ENCODE results near the gene C1orf159. TPM values are rescaled to one million over a fixed set of nuclear protein-coding genes. Genes with fewer than 3 reads are reported as not detected.

C1orf159 gene
- total and polyA plus RNA-seq, 9 of the 15 experiments (the other 6 are each of a cell fraction or from before 2014, with no cell fraction given) = 0.28 to 54.9 (median 10.6) TPM

- TF ChIP-seq MAX (CRISPR knock-in tag; IDR thresholded peaks at IDR 0.05) (no peak), ZNF655 (CRISPR knock-in tag; IDR thresholded peaks at IDR 0.05) (no peak), KLF16 (IDR thresholded peaks at IDR 0.05) (peak; percentile 67; the same call in 1 of the 2 replicates), NBN (IDR thresholded peaks at IDR 0.05; ENCODE audit: low read depth) (no peak), TBP (optimal IDR thresholded peaks at IDR 0.05; ENCODE audit: low read depth, low read length) (no peak), BACH1 (tag; IDR thresholded peaks at IDR 0.05) (no peak), ZNF583 (CRISPR knock-in tag; IDR thresholded peaks at IDR 0.05) (peak; percentile 72; the same call in 1 of the 2 replicates), NR4A1 (CRISPR knock-in tag; IDR thresholded peaks at IDR 0.05) (no peak), NR4A1 (tag; IDR thresholded peaks at IDR 0.05) (peak; percentile 95), HEY1 (CRISPR knock-in tag; IDR thresholded peaks at IDR 0.05; ENCODE audit: borderline replicate concordance) (no peak), EP300 (IDR thresholded peaks at IDR 0.05; ENCODE audit: low read length) (peak; percentile 65; the same call in 1 of the 2 replicates), ZNF398 (CRISPR knock-in tag; IDR thresholded peaks at IDR 0.05) (no peak), ATF7 (IDR thresholded peaks at IDR 0.05) (peak; percentile 81), NFXL1 (CRISPR knock-in tag; IDR thresholded peaks at IDR 0.05) (no peak), EP400 (IDR thresholded peaks at IDR 0.05) (no peak), HNRNPH1 (optimal IDR thresholded peaks at IDR 0.05; ENCODE audit: low read depth, low read length) (no peak), ZFP36 (IDR thresholded peaks at IDR 0.05; ENCODE audit: low read depth, low read length, partially characterized antibody) (no peak), ARID3A (IDR thresholded peaks at IDR 0.05; ENCODE audit: borderline replicate concordance, low read depth, low read length) (0 out of 2 replicates have a peak, but pooled peaks have one; percentile 13), KDM5B (IDR thresholded peaks at IDR 0.05; ENCODE audit: insufficient replicate concordance, low read depth, low read length) (no peak), NFIX (CRISPR knock-in tag; IDR thresholded peaks at IDR 0.05; ENCODE audit: low read depth) (no peak), NFE2L1 (tag; IDR thresholded peaks at IDR 0.05; ENCODE audit: borderline replicate concordance, low read depth) (no peak), MITF (IDR thresholded peaks at IDR 0.05) (no peak), TAL1 (IDR thresholded peaks at IDR 0.05) (no peak)
These were observed 19.6 kb upstream of the C1orf159 start (continued) for GRCh38 chr1:1135339-1136136.
